HepG2 (cell line): Measurements from ENCODE around the gene DENND5A. TPM values are rescaled to one million over a fixed set of nuclear protein-coding genes. Genes with fewer than 3 reads are reported as not detected.

Experiments used
- RAD51 ChIP-seq: fragments of 450-650 bp; IDR thresholded peaks from 2 replicates; pipeline ENCODE4 v1.6.1; 2016; ENCODE audit warnings: borderline replicate concordance
- RFX3 ChIP-seq: IDR thresholded peaks from 2 replicates; pipeline ENCODE4 v1.6.1; 2016; ENCODE audit warnings: missing biosample characterization, missing genetic modification reagents
- polyA plus RNA-seq, 8 experiments: library from polyadenylated mRNA; depleted of rRNA in 3 of 8; stranded (reverse) in 7 of 8; unstranded in 1 of 8; fragments of >200 nt; fragmentation: Illumina TruSeq in 4 of 8; extraction: Trizol in 4 of 8; gene quantifications; 2 replicates each; pipeline versions ENCODE4 v1.2.1 to v1.2.3, GENCODE V29; 2011 to 2016; ENCODE audit warnings: low read depth in 4 of 8, missing spikeins in 1 of 8, mixed read lengths in 1 of 8; ENCODE audit not compliant: insufficient read depth in 1 of 8
- total RNA-seq, 5 experiments: library from RNA; depleted of rRNA; stranded (reverse); fragments of >200 nt; fragmentation: Illumina TruSeq; extraction: Trizol; gene quantifications; 2 replicates each; pipeline ENCODE4 v1.2.3, GENCODE V29; 2016; ENCODE audit warnings: low read depth in 1 of 5
- TF ChIP-seq, protein P1 (sequence below): sonication (generic); formaldehyde crosslinking; IDR thresholded peaks from 2 replicates; pipeline ENCODE4 v1.4.0; 2020; ENCODE audit warnings: missing genetic modification reagents, borderline replicate concordance
- TF ChIP-seq, protein P2 (sequence below): sonication (generic); formaldehyde crosslinking; IDR thresholded peaks from 2 replicates; pipeline ENCODE4 v1.4.0; 2020; ENCODE audit warnings: mild to moderate bottlenecking, missing genetic modification reagents

The DENND5A gene
- total and polyA plus RNA-seq, 2 of the 13 experiments (the other 11 are each of a cell fraction or from before 2014, with no cell fraction given), result 63.3 to 145 TPM

DNA sequence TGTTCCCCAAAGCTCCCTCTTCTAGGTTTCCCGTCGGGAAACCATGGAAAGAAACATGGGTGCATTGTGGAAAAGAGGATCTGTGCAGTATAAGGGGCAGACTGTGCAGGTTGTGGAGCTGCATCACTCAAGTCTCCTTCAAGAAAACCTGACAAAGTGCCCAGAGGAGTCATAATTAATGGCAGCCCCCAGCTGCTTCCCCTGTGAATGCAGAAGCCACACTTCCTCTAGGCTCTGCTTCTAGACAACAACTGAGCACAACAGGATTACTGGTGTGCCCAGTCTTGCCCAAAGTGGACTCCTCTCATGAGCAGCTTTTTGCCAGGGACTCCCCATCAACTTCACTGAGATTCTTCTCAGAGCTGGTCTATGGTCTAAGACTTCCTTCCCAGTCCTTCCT is 131.2 kb downstream of the DENND5A start (continued):
- TF ChIP-seq, protein P1, sequence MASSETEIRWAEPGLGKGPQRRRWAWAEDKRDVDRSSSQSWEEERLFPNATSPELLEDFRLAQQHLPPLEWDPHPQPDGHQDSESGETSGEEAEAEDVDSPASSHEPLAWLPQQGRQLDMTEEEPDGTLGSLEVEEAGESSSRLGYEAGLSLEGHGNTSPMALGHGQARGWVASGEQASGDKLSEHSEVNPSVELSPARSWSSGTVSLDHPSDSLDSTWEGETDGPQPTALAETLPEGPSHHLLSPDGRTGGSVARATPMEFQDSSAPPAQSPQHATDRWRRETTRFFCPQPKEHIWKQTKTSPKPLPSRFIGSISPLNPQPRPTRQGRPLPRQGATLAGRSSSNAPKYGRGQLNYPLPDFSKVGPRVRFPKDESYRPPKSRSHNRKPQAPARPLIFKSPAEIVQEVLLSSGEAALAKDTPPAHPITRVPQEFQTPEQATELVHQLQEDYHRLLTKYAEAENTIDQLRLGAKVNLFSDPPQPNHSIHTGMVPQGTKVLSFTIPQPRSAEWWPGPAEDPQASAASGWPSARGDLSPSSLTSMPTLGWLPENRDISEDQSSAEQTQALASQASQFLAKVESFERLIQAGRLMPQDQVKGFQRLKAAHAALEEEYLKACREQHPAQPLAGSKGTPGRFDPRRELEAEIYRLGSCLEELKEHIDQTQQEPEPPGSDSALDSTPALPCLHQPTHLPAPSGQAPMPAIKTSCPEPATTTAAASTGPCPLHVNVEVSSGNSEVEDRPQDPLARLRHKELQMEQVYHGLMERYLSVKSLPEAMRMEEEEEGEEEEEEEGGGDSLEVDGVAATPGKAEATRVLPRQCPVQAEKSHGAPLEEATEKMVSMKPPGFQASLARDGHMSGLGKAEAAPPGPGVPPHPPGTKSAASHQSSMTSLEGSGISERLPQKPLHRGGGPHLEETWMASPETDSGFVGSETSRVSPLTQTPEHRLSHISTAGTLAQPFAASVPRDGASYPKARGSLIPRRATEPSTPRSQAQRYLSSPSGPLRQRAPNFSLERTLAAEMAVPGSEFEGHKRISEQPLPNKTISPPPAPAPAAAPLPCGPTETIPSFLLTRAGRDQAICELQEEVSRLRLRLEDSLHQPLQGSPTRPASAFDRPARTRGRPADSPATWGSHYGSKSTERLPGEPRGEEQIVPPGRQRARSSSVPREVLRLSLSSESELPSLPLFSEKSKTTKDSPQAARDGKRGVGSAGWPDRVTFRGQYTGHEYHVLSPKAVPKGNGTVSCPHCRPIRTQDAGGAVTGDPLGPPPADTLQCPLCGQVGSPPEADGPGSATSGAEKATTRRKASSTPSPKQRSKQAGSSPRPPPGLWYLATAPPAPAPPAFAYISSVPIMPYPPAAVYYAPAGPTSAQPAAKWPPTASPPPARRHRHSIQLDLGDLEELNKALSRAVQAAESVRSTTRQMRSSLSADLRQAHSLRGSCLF, result no peak
- TF ChIP-seq, protein P2, sequence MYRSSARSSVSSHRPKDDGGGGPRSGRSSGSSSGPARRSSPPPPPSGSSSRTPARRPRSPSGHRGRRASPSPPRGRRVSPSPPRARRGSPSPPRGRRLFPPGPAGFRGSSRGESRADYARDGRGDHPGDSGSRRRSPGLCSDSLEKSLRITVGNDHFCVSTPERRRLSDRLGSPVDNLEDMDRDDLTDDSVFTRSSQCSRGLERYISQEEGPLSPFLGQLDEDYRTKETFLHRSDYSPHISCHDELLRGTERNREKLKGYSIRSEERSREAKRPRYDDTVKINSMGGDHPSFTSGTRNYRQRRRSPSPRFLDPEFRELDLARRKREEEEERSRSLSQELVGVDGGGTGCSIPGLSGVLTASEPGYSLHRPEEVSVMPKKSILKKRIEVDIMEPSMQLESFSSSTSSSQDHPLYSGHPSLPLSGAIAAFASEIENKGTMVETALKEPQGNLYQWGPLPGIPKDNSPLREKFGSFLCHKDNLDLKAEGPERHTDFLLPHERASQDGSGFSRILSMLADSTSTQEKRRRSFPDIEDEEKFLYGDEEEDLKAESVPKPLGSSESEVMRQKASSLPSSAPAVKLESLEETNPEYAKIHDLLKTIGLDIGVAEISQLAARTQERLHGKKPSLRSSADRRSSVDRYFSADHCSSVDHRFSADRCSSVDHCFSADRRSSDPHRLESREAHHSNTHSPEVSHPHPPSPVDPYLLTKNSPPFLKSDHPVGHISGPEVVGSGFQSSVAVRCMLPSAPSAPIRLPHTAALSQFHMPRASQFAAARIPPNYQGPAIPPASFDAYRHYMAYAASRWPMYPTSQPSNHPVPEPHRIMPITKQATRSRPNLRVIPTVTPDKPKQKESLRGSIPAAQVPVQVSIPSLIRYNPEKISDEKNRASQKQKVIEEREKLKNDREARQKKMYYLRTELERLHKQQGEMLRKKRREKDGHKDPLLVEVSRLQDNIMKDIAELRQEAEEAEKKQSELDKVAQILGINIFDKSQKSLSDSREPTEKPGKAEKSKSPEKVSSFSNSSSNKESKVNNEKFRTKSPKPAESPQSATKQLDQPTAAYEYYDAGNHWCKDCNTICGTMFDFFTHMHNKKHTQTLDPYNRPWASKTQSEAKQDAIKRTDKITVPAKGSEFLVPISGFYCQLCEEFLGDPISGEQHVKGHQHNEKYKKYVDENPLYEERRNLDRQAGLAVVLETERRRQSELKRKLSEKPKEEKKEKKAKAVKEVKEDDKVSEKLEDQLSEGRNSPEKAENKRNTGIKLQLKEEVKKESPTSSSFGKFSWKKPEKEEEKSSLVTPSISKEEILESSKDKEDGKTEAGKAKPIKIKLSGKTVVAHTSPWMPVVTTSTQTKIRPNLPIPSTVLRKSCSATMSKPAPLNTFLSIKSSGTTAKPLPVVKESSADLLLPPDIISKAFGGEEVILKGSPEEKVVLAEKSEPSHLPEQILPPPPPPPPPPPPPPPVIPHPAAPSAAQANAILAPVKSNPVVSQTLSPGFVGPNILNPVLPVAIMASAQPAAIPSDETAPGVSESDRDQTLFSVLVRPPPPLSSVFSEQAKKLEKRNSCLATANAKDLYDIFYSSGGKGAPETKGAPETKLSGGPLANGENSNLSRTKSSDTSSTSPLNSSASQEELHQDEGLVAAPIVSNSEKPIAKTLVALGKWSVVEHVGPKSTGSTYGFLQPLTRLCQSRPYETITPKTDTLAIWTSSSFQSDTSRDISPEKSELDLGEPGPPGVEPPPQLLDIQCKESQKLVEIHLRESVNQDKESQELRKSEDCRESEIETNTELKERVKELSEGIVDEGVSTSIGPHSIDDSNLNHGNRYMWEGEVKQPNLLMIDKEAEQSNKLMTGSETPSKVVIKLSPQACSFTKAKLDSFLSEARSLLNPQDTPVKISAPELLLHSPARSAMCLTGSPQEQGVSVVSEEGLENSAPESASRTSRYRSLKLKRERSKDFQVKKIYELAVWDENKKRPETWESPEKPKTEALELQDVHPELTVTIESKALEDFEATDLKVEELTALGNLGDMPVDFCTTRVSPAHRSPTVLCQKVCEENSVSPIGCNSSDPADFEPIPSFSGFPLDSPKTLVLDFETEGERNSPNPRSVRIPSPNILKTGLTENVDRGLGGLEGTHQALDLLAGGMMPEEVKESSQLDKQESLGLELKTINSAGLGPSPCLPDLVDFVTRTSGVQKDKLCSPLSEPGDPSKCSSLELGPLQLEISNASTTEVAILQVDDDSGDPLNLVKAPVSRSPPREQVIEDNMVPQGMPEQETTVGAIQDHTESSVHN, result no peak
- TF ChIP-seq RFX3, result no peak
- TF ChIP-seq RAD51, result no peak
- TF ChIP-seq, all 625 proteins: peak for 0
